Chondrocyte (in vitro differentiated cells): ENCODE measurements around the gene ATG4B. TPM values are rescaled to one million over a fixed set of nuclear protein-coding genes. Genes with fewer than 3 reads are reported as not detected.

ENCODE experiments used
- DNase-seq: peaks from one replicate; pipeline ENCODE4 v3.0.0; 2021; ENCODE audit warnings: mixed read lengths, low spot score
- H3K27ac Mint-ChIP-seq: one replicate; pipeline ENCODE4 v1.8.0; 2021; ENCODE audit warnings: mild to moderate bottlenecking, moderate library complexity, mixed read lengths; ENCODE audit not compliant: unreplicated experiment
- H3K27me3 Mint-ChIP-seq: 2 replicates; pipeline ENCODE4 v1.8.0; 2021; ENCODE audit warnings: low read depth, mixed read lengths
- H3K36me3 Mint-ChIP-seq: 2 replicates; pipeline ENCODE4 v1.8.0; 2021; ENCODE audit warnings: low read depth, mixed read lengths
- H3K4me1 Mint-ChIP-seq: 2 replicates; pipeline ENCODE4 v1.8.0; 2021; ENCODE audit warnings: low read depth, mild to moderate bottlenecking, mixed read lengths
- H3K4me3 Mint-ChIP-seq: one replicate; pipeline ENCODE4 v1.8.0; 2021; ENCODE audit warnings: mild to moderate bottlenecking, moderate library complexity, mixed read lengths; ENCODE audit not compliant: unreplicated experiment
- H3K9me3 Mint-ChIP-seq: 2 replicates; pipeline ENCODE4 v1.8.0; 2021; ENCODE audit warnings: low read depth, mixed read lengths
- CTCF ChIP-seq: fragments of 200-600 bp; sonication (generic); IDR thresholded peaks from 2 replicates; pipeline ENCODE4 v1.5.0; 2021; ENCODE audit warnings: antibody characterized with exemption, mild to moderate bottlenecking, moderate library complexity
- total RNA-seq: library from RNA; stranded (reverse); gene quantifications from 3 replicates; pipeline ENCODE4 v1.2.1, GENCODE V29; 2021

Gene ATG4B
- total RNA-seq, 1 donor from 2014 or later, result 57.2 TPM

DNA sequence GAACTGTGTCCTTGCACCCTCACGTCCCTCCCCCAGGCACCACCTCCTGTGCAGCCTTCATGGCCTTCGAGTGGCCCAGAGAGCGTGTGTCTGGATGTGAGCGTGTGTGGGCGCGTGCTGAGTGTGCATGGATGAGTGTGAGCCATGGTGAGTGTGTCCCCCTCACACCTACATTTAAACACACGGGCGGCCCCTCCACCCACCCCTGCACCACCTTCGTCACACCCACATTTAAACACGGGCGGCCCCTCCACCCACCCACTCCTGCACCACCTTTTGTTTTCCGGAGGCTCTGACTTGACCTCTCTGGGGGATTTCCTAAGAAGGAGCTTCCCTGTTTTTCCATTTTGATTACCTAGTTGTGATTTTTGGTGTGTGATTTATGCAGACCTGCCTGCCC is 31.3 kb downstream of the ATG4B start:
- peaks cover 10% of the 10 kb centered on the region for H3K36me3 Mint-ChIP-seq
- no peak for DNase-seq
- H3K9me3 Mint-ChIP-seq, result no peaks in the 10 kb centered on the region
- peaks cover 16% of the 10 kb centered on the region for H3K4me1 Mint-ChIP-seq
- H3K27ac Mint-ChIP-seq, result no peak overlapping the region
- H3K4me3 Mint-ChIP-seq, result no peak overlapping the region
- no peaks in the 10 kb centered on the region for H3K27me3 Mint-ChIP-seq
- no peak for TF ChIP-seq CTCF

DNA sequence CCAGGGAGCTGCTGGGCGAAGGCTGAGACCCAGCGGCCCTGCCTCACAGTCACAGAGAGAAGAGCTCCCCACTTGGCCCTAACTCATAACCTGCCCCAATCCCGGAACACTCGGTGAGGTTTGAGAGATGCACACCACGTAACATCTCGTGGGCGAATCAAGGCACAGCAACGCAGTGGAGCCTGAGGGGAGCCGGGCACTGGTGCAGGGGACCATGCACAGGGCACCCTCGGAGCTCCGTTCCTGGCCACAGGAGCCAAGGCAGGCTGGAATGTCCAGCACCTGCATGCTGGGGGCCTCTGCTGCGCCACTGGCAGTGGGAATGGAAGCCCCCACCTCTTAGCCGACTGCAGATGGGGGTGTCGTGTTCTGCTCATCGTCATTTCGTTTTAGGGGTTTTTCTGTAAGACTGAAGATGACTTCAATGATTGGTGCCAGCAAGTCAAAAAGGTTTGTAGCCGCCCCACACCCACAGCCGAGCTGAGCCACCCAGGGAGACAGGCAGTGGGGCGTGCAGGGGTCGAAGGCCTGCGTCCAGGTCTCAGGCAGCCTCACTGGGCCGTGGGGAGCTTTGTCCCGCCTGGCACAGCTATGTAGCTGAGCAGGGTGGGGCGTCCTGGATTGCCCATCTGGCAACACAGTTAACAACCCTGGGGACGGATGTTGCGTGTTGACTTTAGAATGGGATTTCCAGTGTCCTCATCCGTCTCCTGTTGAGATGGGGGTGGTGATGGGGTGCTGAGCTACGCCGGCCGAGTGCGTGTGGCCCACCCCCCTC is 33.0 kb downstream of the ATG4B start:
- no peak overlapping the region for H3K27ac Mint-ChIP-seq
- peaks cover 9% of the 10 kb centered on the region for H3K4me1 Mint-ChIP-seq
- DNase-seq, result no peak
- no peak for TF ChIP-seq CTCF
- no peaks in the 10 kb centered on the region for H3K27me3 Mint-ChIP-seq
- no peak overlapping the region for H3K4me3 Mint-ChIP-seq
- peaks cover 10% of the 10 kb centered on the region for H3K36me3 Mint-ChIP-seq
- no peaks in the 10 kb centered on the region for H3K9me3 Mint-ChIP-seq

GRCh38 chr2:241671457-241672240 is 34.2 kb downstream of the ATG4B start:
- Mint-ChIP-seq H3K9me3 (no peaks in the 10 kb centered on the region), H3K27me3 (no peaks in the 10 kb centered on the region), H3K27ac (no peak overlapping the region), H3K4me3 (no peak overlapping the region), H3K4me1 (no peaks in the 10 kb centered on the region), H3K36me3 (peaks cover 10% of the 10 kb centered on the region)
- no peak for DNase-seq
- TF ChIP-seq CTCF, result no peak

- no peak overlapping the region for H3K4me3 Mint-ChIP-seq
- peaks cover 10% of the 10 kb centered on the region for H3K36me3 Mint-ChIP-seq
- H3K27me3 Mint-ChIP-seq, result no peaks in the 10 kb centered on the region
- H3K27ac Mint-ChIP-seq, result no peak overlapping the region
- no peaks in the 10 kb centered on the region for H3K4me1 Mint-ChIP-seq
- DNase-seq, result no peak
- TF ChIP-seq CTCF, result no peak
- no peaks in the 10 kb centered on the region for H3K9me3 Mint-ChIP-seq
Observed at GRCh38 chr2:241672243-241673188, 35.0 kb downstream of the ATG4B start.
